C4-2B (cell line): ENCODE measurements around the gene PAK5.

ENCODE experiments used
- H3K27ac ChIP-seq: fragments of 450-650 bp; 2 replicates; pipeline ENCODE4 v1.5.1; 2017
- ZFX ChIP-seq: fragments of 450-650 bp; IDR thresholded peaks from 2 replicates; pipeline ENCODE4 v1.6.1; 2017
- TF ChIP-seq, protein P1 (sequence below): fragments of 450-650 bp; conservative IDR thresholded peaks from 2 replicates; pipeline ENCODE4 v1.5.1; 2017; ENCODE audit warnings: mild to moderate bottlenecking

The PAK5 gene

DNA sequence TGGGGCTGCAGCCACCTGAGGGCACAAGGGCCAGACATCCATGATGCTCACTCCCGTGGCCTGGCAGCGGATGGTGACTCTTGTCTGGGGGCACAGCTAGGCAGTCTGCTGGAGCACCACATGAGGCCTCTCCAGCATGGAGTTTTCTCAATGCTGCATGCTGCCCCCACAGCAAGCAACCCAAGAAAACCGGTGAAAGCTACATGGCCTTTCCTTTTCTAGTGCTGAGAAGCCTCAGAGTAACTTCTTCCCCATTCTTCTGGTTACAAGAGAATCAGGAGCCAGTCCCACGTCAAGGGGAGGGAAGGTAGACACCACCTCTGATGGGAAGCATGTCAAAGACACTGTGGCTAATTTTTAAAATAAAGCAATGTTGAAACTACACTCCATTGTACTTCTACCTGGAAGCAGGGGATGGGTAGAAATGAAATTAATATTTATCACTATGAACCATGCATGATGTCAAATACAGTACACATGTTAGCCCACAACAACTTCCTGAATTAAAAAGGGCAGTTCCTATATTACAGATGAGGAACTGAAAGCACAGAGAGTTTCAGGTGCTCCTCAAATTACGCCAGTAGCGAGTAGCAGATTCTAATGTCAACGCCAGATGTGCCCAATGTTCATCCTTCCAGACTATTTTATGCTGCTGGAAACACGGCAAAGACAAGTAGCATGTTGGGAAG, 223.0 kb downstream of the PAK5 start:
- no peak for TF ChIP-seq ZFX
- TF ChIP-seq, protein P1, sequence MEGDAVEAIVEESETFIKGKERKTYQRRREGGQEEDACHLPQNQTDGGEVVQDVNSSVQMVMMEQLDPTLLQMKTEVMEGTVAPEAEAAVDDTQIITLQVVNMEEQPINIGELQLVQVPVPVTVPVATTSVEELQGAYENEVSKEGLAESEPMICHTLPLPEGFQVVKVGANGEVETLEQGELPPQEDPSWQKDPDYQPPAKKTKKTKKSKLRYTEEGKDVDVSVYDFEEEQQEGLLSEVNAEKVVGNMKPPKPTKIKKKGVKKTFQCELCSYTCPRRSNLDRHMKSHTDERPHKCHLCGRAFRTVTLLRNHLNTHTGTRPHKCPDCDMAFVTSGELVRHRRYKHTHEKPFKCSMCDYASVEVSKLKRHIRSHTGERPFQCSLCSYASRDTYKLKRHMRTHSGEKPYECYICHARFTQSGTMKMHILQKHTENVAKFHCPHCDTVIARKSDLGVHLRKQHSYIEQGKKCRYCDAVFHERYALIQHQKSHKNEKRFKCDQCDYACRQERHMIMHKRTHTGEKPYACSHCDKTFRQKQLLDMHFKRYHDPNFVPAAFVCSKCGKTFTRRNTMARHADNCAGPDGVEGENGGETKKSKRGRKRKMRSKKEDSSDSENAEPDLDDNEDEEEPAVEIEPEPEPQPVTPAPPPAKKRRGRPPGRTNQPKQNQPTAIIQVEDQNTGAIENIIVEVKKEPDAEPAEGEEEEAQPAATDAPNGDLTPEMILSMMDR = no peak
- H3K27ac ChIP-seq = no peak overlapping the region

- TF ChIP-seq ZFX = no peak
- TF ChIP-seq, protein P1 = no peak
- no peak overlapping the region for H3K27ac ChIP-seq
Observed at GRCh38 chr20:9615118-9615517, 223.8 kb downstream of the PAK5 start.

DNA sequence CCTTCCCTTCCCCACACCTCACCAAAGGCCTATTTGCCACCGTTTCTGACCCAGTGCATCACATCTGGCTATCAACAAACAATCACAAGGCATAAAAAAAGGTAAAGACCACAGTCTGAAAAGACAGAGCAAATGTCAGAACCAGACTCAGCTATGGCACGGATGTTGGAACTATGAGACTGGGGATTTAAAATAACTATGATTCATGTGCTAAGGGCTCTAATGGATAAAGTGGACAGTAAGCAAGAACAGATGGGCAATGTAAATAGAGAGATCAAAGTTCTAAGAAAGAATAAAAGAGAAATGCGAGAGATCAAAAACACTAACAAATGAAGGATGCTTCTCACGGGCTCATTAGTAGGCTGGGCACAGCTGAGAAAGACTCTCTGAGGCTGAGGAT, 225.0 kb downstream of the PAK5 start:
- no peak for TF ChIP-seq ZFX
- TF ChIP-seq, protein P1 = no peak

DNA sequence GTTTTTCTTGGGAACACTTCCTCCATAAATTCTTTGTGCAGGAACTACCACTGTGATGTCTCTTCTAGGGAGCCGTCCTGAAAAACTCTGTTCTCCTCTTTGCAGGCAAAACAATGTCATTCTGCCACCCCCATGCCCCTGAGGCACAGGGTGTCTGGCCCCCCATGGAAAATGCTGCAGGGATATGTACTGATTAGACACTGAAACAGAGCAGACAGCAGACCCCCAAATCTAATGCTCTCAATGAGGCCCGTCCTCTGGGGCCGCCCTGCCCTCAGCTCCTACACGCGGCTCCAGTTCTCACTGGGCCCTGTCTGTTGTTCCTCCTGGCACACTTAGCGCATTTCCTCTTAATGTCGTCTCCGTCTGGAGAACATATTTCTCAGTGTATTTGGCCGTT, 227.0 kb downstream of the PAK5 start:
- no peak overlapping the region for H3K27ac ChIP-seq
- TF ChIP-seq ZFX = no peak
- TF ChIP-seq, protein P1 = no peak

More for the DNA sequence above, 225.0 kb downstream of the PAK5 start:
- H3K27ac ChIP-seq = no peak overlapping the region

- H3K27ac ChIP-seq = no peak overlapping the region
- TF ChIP-seq, protein P1 = no peak
- no peak for TF ChIP-seq ZFX
Observed at GRCh38 chr20:9610665-9611064, 228.2 kb downstream of the PAK5 start.

- TF ChIP-seq ZFX = no peak
- TF ChIP-seq, protein P1 = peak; percentile 72
- H3K27ac ChIP-seq = no peak overlapping the region
Observed at GRCh38 chr20:9609887-9610502, 228.9 kb downstream of the PAK5 start.

- no peak overlapping the region for H3K27ac ChIP-seq
- TF ChIP-seq, protein P1 = no peak
- TF ChIP-seq ZFX = no peak
Observed at GRCh38 chr20:9608639-9609340, 230.1 kb downstream of the PAK5 start.
